Right lobe of liver (tissue), 6 donors: Measurements from ENCODE around the gene GOSR2. TPM values are rescaled to one million over a fixed set of nuclear protein-coding genes. Genes with fewer than 3 reads are reported as not detected.

Experiments used
- ATAC-seq, 4 donors: fragments of 200-7000 bp; cut with Tn5 transposase; one replicate each; pipeline ENCODE4 v1.9.1; 2020; ENCODE audit warnings: mild to moderate bottlenecking in 4 of 4, moderate library complexity in 4 of 4
- DNase-seq, 3 donors: peaks; one replicate each; pipeline ENCODE4 v3.0.0-alpha.2; 2020
- H3K27ac ChIP-seq, 3 donors: fragments of 200-600 bp; one replicate each; pipeline ENCODE4 v1.8.0; 2022
- H3K27me3 ChIP-seq, 2 donors: fragments of 200-600 bp; one replicate each; pipeline ENCODE4 v1.8.0; 2022
- H3K36me3 ChIP-seq, 4 donors: fragments of 200-600 bp; sonication (generic) in 1 of 4; one replicate each; pipeline versions ENCODE4 v1.5.1 to v1.8.0; 2017 to 2022; ENCODE audit warnings: control low read depth in 1 of 4
- H3K4me1 ChIP-seq, 4 donors: fragments of 200-600 bp; sonication (generic) in 1 of 4; one replicate each; pipeline versions ENCODE4 v1.5.1 to v1.8.0; 2017 to 2022; ENCODE audit warnings: control low read depth in 1 of 4
- H3K4me3 ChIP-seq, 3 donors: fragments of 200-600 bp; one replicate each; pipeline ENCODE4 v1.8.0; 2022
- H3K9me3 ChIP-seq, 4 donors: fragments of 200-600 bp; sonication (generic) in 1 of 4; one replicate each; pipeline versions ENCODE4 v1.5.1 to v1.8.0; 2017 to 2022; ENCODE audit warnings: control low read depth in 1 of 4
- CTCF ChIP-seq, 4 donors: fragments of 200-600 bp in 3 of 4; fragments of 450-650 bp in 1 of 4; IDR thresholded peaks; one replicate each; pipeline versions ENCODE4 v1.5.1 to v1.8.0; 2016 to 2022; ENCODE audit warnings: antibody characterized with exemption in 4 of 4, mild to moderate bottlenecking in 2 of 4
- POLR2A ChIP-seq: fragments of 450-650 bp; IDR thresholded peaks from one replicate; pipeline ENCODE4 v1.6.1; 2017; ENCODE audit warnings: antibody characterized with exemption, mild to moderate bottlenecking
- WGBS: methylation state at CpG from one replicate; pipeline ENCODE4 v1.1.6; 2018; ENCODE audit warnings: low coverage, low lambda C conversion rate; ENCODE audit not compliant: insufficient coverage; ENCODE audit errors: missing lambda C conversion rate; 5-methylcytosine and 5-hydroxymethylcytosine counted together
- intact Hi-C, 2 donors: fragments of 100-400 bp; cut with DNase I; formaldehyde crosslinking; loops; one replicate each; pipeline versions ENCODE4 v1.11.2 to v1.14.1; 2022
- total RNA-seq, 6 experiments: library from RNA; depleted of rRNA in 2 of 6; stranded (reverse); fragments of >200 nt in 2 of 6; fragmentation: NEBNext Ultra II Directional in 3 of 6; extraction: Animal tissue kit (Norgen Biotek cat#: 25700) in 3 of 6; gene quantifications; one replicate each; pipeline versions ENCODE4 v1.1.0 to v1.2.4, GENCODE V29; 2016 to 2023
- donor health status: DM: no; HTN: yes; CAD: no.
- donor health status: DM: no; HTN: no; CAD: no.
- donor health status: DM: no; HTN: no; CAD: no.
- donor health status: DM: no; HTN: yes; CAD: no.
- donor health status: DM: no; HTN: yes; CAD: no.

The GOSR2 gene
- total RNA-seq, 6 experiments from 2014 or later = 22.9 to 44.1 (median 33.3) TPM

DNA sequence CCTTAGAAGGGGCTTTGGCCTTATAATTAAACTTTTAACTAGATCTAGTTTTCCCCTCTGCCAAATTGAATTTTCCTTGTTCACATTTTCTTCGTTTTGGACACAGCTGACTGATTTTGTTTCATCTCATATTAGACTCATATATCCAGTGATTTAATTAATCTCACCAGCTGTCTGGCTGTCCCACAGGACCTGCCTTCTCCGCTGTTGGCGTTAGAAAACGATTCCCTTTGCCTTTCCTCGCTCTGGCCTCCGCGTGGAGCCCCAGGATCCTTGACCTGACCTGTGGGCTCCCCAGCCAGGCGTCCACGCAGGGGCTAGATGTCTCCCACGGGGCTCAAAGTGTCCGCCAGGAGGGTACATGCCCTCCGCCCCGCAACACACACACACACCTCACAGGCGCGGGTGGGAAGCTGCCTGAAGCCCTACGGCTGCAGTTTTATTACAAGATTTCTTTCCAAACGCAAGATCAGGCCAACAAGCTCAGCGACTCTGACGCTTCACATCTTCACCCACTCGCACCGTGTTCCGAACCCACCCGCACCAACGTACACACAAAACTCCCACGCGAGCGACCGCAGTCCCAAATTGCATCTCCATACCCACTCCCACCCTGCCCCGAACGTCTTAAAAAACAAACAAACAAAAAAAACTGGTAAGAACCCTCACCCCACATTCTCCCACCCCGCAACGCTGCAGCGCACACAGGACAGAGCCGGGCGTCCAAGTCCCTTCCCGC, 55.0 kb downstream of the GOSR2 start:
- H3K4me1 ChIP-seq = peaks cover 0 to 17% (median 0%) of the 10 kb centered on the region in 4 donors
- ATAC-seq (no peak), DNase-seq (peak in 1 of 3 donors; percentile 26)
- peak overlapping the region in 1 of 3 donors; percentile 61 for H3K4me3 ChIP-seq
- H3K9me3 ChIP-seq = no peaks in the 10 kb centered on the region
- H3K27me3 ChIP-seq = peaks cover 0 to 11% of the 10 kb centered on the region in 2 donors
- no peak for TF ChIP-seq POLR2A
- TF ChIP-seq CTCF (IDR thresholded peaks at IDR 0.05) = no peak
- H3K36me3 ChIP-seq = no peaks in the 10 kb centered on the region
- 18% methylated on average over 17 of the region's 36 CpGs for WGBS
- intact Hi-C loops = no loop called here
- no peak overlapping the region for H3K27ac ChIP-seq

DNA sequence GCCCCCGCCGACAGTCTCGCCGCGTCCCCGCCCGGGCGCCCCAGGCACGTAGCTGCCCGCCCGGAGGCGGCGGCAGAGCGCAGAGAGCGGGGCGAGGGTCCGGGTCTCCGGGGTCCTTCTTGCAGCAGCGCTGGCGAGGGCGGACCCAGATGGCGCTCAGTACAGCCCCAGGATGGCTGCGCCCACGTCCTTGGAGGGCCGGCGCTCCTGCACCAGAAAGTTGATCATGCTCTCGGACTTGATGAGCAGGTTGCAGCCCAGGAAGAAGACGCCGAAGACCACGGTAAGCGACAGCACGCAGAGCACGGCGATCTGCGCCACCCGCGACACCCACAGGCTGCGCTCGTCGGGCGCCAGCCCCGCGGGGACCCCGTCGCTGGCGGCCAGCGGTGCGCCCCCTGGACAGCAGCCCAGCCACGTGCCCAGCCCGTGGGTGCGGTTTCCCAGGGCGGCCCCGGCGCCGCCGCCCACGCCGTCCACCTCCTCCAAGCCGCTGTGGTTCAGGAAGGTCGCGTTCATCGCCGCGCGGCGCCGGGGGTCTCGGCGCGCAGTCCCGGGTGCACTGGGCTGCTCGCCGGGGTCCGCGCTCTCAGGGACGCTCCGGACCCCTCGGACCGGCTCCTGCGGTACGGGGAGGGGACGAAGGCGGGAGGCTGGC, 55.7 kb downstream of the GOSR2 start:
- H3K27ac ChIP-seq = no peak overlapping the region
- no peak for DNase-seq
- 3% methylated on average over 15 of the region's 83 CpGs for WGBS
- H3K27me3 ChIP-seq = peaks cover 0 to 11% of the 10 kb centered on the region in 2 donors
- peak; percentile 18 to 52 (median 34) for ATAC-seq
- intact Hi-C loops = no loop called here
- no peak for TF ChIP-seq CTCF (IDR thresholded peaks at IDR 0.05)
- TF ChIP-seq POLR2A = no peak
- peak overlapping the region; percentile 47 to 61 (median 57) for H3K4me3 ChIP-seq
- H3K36me3 ChIP-seq = no peaks in the 10 kb centered on the region
- peaks cover 0 to 17% (median 2%) of the 10 kb centered on the region in 4 donors for H3K4me1 ChIP-seq
- no peaks in the 10 kb centered on the region for H3K9me3 ChIP-seq

DNA sequence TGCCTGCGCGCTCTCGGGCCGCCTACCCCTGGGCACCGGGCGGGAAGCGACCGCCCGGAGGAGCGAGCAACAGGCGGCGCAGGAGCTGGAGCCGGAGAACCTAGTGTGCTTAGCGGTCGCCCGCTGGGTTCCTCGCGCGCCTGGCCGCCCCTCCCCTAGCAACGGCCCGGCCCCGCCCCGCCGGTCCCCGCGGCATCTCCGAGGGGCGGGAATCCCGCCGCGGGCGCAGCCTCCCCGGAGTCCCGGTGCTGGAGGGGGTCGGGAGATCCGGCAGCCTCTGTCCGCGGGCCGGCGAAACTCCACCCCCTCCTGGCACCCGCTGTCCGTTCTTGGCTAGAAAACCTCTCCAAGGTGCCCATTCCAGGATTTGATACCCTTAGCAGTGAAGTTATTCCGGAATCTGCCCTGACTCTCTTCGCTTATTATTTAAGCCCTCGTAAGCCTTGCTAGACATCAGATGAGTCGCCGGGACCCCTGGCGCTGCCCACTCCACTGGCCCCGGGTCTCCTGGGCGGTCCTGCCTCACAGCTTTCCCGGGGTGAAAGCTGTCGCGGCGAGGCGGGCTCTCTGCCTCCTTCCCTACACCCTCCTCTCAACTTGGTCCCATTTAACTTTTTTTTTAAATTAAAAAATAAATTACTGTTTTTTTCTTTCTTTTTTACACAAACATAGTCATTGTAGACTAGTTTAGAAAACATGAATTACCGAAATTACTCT, 56.3 kb downstream of the GOSR2 start, which contains the start of gene RPRML:
RPRML (minus strand) TSS at position 107 of the 717 bp plus-strand sequence. CDS start 246 bp downstream, outside the sequence.
- TF ChIP-seq POLR2A (no peak), CTCF (IDR thresholded peaks at IDR 0.05) (no peak)
- DNase-seq = peak in 2 of 3 donors; percentile 38 to 58
- Histone ChIP-seq H3K9me3 (no peaks in the 10 kb centered on the region), H3K27me3 (peaks cover 0 to 11% of the 10 kb centered on the region in 2 donors), H3K27ac (no peak within 1 kb of the TSS), H3K4me1 (peaks cover 0 to 23% (median 5%) of the 10 kb centered on the region in 4 donors), H3K4me3 (peak within 1 kb of the TSS; percentile 47 to 61 (median 57)), H3K36me3 (no peaks in the 10 kb centered on the region)
- intact Hi-C loops = no loop called here
- peak; percentile 63 to 72 (median 68) for ATAC-seq
- 4% methylated on average over 20 of the region's 57 CpGs for whole genome bisulfite sequencing

GRCh38 chr17:46982577-46982976, 59.6 kb downstream of the GOSR2 start:
- Histone ChIP-seq H3K27me3 (peaks cover 0 to 11% of the 10 kb centered on the region in 2 donors), H3K4me1 (peaks cover 0 to 27% (median 8%) of the 10 kb centered on the region in 4 donors), H3K36me3 (no peaks in the 10 kb centered on the region), H3K4me3 (no peak overlapping the region), H3K27ac (no peak overlapping the region), H3K9me3 (no peaks in the 10 kb centered on the region)
- 84% methylated on average over 4 of the region's 6 CpGs for WGBS
- no peak for ATAC-seq
- TF ChIP-seq POLR2A (no peak), CTCF (IDR thresholded peaks at IDR 0.05) (no peak)
- intact Hi-C loops = no loop called here
- no peak for DNase-seq
